Stimulated activated CD4-positive, alpha-beta T cell treated with anti-CD3 and anti-CD28 coated beads, Interleukin-12 subunit alpha, Interleukin-12 subunit beta, amount 100 ng/mL, for 48 hours (primary cell): ENCODE data around the gene GPC6.

ENCODE experiments used
- DNase-seq, 3 donors: peaks; one replicate each; pipeline ENCODE4 v3.0.0-alpha.2; 2020; ENCODE audit warnings: low read depth in 2 of 3, low spot score in 1 of 3

Gene GPC6

DNA sequence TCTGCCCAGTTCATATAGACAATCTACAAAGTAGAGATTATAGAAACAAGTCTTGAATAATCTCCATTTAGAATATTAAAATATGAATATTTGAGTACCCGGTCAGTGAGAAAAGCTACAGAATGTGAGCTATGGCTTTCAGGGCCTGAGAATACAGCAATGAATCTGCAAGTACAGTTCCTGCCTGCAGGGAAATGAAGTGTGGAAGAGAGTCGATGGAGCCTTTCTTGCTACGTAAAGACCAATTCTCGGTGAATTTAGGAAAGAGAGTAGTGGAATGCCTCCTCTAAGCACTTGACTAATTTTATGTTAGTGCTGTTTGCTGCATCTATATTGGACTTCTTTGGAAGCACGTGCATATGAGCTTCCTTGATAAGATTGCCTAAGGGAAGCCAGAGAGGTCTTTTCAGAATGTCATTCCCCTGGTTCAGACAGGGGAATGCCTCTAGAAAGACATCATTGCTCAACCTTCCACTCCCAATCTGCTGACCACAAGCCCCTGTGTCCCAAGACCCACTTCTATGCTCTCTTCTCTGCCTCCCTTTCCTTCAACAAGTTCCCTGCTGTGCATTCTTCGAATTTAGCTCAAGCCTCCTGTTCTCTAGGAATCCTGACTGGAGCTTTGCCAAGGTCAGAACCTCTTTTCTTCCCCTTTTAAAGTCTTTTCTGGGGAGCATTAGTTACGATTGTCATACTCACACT, 41.9 kb downstream of the GPC6 start:
- no peak for DNase-seq

DNA sequence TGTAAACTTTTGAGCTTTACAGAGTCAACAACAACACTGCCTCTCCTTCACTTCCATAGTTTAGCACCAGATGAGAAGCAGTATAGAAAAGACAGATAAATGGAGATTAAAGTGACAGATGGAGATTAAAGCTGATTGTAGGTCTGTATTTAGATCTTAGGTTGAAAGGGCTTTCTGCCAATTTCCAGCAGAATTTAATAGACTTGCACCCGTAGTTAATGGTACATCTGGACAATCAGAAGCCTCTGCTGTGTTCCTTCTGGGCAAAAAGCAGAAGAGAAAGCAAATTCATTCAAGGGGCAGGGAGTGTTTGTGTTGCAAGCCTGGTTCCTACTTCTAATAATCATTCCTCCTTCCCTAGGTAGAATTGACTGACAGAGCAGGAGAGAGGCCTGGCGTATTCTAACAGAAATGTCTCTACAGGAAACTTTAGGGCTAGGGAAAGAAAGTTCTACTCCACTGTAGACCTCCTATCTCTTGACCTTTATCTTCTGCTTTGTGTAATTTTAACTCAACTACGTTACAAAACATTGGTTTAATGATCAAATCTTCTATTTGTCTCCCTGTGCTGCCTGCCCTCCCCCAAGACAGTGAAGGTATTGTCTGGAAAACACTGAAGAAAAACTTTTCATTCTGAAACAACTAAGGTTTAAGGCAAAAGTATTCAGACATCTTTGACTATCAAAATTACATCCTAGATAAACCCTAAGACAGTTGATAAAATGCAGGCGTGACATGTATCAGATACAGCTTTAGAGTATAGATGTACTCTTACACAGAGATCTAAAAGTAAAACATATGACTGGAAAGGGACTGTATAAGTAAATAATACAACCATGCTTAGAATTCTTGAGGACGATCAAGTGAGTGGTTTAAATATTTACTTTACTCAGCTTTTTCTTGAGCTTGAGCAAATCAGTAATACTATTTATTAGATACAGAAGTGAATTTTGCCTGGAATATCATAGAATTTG, 44.4 kb downstream of the GPC6 start:
- no peak for DNase-seq

DNA sequence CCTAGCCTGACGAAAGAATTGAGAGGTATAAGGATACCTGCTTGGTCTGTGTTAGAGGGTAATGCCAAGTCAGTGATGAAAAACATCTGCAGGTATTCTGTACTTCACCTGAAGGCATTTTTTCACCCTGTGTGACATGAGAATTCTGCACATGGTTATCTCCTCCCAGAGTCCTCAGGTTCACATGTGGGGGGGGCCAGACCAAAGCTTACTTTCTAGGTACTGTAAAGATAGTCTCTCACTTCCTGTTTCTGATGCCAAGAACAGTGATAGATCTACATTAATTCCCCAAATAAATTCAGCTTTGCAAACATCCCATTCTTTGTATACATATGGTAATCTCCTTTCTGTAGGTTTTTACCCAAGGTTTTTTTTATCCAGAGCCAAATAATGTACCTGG, 53.4 kb downstream of the GPC6 start:
- no peak for DNase-seq

DNA sequence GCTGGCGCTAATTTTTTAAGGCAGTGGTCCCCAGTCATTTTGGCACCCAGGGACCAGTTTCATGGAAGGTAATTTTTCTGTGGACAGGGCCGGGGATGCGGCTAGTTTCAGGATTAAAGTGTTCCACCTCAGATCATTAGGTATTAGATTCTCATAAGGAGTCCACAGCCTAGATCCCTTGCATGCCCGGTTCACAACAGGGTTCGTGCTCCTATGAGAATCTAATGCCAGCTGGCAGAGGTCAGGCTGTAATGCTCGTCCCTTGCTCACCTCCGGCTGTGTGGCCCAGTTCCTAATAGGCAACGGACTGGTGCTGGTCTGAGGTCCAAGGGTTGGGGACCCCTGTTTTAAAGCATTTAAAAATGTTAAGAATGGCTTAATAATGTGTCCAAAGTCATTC, 54.1 kb downstream of the GPC6 start:
- DNase-seq = no peak

DNA sequence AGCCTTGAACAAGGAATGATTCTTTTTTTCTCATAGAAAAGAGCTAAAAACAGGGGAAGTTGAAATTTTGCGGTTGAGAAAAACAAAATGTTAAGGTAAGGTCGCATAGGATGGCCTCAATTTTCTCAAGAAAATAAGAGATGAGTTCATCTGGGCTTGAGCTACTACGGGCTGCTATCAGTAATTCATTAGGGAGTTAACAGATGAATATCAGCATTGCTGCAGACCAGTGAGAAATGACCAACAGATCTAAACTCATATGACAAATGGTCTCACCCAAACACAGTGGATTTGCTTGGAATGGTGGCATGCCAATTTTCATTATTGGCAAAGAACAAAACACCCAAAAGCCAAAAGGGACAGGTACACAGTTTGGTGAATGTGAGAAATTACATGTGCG, 56.6 kb downstream of the GPC6 start:
- DNase-seq = no peak

DNA sequence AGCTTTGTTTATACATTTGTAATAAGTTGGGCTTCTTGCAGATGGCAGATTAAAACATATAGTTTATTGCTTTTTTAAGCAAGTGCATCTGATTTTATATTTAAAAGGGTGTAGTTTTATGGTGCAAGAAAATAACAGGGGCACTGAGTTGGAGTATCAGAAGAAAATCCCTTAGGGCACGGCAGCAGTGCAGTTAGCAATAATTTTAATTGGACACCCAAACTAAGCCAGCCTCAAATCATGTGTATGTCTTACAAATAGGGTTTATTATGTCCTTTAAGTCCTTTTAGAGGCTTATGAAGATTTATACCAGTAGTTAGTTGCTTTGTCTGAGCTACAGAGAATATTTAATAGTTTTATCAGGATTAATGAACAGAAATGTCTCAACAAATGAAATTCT, 57.5 kb downstream of the GPC6 start:
- no peak for DNase-seq

DNA sequence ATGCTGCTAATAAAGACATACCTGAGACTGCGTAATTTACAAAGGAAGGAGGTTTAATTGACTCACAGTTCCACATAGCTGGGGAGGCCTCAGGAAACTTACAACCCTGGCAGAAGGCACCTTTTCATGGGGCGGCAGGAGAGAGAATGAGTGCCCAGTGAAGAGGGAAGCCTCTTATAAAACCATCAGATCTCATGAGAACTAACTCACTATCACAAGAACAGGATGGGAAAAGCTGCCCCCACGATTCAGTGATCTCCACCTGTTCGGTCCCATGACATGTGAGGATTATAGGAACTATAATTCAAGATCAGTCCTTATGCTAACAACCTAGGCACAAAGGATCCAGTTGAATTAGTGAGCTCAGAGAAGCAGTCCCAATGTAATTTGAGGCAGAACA, 59.4 kb downstream of the GPC6 start:
- no peak for DNase-seq

DNA sequence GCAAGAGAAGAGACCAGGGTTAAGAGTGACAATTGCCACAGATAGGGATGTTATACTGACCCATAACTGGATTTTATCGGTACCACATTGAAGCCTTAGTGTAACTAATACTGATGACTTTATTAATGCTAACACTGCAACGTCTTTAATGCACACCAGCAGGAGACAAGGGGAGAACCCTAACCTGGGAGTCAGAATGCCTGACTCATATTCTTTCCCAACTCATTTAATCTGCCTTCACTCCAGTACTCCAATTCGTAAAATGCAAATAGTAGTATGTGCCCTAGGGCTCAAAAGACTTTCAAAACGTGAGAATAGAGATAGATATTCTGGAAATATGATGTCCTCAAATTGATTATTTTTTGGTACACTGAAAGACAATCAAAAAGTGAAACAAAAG, 62.4 kb downstream of the GPC6 start:
- no peak for DNase-seq

DNA sequence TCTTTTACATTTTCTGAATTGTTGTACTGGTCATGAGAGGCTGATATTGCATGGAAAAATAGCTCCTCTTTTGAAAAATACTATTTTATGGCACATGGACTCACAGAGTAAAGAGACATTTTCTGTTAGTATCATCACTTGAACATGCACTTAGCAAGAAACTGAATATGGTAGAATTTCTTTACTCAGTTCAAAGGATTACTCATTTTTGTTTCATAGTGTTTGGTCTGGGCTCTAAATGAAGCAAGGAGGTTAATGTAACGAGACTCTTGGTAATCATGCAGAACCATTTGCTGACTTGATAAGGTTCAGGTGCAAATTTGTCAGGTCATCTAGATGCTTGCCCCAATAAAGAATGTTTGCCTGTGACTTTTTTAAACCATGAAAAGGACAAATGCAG, 63.2 kb downstream of the GPC6 start:
- no peak for DNase-seq

DNA sequence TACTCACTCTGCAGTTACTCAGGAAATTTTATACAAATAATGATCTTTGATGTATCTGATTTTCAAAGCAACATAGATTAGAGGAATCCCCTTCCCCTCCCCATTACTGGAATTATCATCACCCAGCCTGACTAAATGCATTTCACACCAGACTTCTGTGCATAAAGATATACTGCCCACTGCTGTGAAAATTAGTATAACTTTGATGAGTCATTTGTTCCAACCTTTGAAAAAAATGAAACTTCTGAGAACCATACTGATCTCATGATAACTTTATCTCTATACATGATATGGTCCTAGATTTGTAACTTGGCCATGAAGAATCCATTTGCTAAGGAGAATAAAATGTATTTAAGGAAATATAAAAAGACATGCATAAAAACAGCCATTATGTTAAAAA, 63.9 kb downstream of the GPC6 start:
- DNase-seq = no peak

DNA sequence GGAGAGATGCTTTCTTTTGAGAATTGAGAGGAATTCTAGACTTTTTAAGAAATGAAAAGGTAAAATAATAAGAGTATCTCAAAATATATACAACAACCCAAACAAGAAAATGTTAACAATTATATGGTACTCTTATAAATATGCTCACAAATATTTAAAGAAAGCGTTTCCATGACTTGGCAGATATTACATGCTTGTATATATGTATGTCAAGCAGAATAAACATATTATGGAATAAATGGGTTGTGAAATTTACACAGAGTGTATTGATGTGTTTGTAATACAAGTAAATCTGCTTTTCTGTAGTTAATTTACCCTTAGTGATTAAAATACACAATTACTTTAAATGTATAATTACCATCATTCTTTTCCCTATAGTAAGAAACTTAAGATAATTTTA, 65.8 kb downstream of the GPC6 start:
- no peak for DNase-seq

DNA sequence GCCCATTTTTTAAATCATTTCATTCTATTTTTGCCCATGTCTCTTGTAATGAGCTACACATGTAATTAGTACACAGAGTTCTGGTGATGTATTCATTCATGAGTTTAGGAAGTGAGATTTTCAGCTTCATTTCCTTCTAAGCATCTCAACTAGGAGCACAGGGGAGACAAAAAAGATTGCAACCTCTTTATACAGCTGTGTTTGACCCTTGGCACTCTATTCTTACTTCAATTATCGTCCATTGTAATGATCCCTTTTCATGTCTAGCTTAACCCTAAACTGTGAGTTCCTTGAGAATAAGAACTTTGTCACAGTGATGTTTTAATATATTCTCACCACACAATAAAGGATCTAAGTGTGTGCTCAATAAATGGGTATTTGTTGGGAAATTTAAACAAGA, 67.1 kb downstream of the GPC6 start:
- no peak for DNase-seq

DNA sequence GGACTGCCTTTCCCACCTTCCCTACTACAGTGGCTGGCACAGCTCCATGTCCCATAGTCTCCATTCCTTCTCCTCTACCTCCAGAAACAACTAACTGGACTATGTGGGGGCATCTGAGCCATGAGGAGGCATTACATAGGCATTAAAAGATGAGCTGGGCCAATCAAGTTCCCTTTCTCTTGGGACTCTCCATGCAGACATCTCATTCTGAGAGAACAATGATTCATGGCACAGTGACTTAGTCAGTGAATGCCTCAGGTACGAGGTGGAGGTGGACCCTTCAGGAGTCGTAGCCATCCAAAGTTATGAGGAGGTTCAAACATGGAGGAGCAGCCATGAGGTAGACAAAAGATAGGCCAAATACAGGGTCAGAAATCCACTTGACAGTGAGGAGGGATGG, 70.0 kb downstream of the GPC6 start:
- DNase-seq = no peak

DNA sequence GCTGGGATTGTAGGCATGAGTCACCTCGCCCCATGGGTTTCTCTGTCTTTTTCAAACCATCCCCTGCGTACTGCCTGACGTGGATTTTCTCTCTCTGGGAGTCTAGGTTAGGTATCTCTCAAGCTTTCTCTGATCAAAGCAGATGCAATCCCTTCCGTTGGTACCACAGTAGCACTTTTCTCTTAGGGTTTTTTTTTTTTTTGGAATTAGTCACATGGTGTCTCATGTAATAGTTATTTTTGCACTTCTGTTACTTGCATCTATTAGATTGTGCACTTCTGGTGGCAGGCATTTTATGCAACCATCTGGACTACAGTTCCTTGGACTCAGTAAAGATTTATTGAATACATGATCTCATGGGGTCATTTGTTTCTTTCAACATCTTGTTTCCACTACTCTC, 72.1 kb downstream of the GPC6 start:
- DNase-seq = no peak

DNA sequence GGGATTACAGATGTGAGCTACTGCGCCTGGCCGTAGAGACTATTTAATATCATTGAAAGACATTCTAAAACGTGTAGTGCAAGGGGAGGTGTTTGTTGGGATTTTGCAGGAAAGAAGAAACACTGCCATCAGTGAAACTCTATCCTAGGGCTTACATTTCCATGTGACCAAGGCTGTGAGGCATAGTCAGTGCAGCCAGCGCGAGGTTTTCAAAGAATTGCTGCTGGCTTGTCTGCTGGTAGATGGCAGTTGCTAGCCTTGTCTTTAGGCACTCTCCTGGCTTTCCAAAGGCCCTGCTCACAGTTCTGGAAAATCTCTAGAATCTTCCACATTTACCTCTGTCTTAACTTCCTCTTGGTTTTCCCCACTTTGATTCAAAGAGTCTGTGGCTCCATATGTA, 77.5 kb downstream of the GPC6 start:
- DNase-seq = no peak

DNA sequence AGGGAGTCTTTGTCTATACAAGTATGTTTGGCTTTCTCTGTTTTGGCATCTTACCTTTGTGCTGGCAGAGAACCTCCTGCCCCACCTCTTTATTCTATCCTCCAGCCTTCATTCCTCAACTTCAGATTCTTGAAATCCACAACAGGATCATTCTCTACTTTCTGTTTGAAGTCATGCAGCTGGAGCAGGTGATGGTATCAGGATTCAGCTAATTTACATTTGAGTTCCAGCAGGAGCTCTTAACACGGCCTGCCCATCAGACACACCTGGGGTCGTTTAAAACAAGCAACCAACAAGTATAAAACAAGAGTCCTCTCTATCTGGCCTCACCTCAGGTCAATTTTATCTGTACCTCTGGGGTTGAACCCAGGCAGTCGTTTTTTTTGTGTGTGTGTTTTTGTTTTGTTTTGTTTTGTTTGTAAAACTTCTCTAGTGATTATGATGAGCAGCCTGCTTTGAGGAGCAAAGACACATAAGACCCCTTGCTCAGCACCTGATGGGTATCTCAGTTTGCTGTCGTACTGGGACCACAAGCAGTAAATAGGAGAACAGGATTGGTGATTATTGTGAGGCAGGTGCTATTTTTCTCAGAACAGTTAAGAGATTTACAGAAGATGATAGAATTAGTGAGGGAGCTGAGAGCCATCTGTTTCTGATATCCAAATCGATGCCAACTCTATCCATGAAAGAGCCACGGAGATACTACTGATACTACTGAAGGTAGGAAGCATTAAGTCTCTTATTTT, 78.4 kb downstream of the GPC6 start:
- DNase-seq = no peak

DNA sequence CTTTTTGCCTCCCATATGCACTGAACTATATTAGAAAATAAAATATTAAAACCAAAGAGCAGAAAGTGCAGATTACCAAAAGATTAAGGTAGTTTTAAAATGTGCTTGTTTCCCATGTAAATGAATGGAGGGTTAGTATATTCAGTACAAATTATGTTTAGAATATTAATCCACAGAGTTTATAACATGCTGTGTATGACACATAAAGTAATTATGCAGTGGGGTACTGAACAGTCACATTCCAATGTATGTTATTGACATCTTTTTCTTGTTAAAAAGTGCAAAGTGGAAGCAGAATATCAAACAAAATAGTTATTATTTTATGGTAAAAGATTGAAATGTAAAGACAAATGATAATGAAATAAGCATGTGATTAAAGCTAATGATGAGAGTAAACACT, 79.3 kb downstream of the GPC6 start:
- DNase-seq = no peak

DNA sequence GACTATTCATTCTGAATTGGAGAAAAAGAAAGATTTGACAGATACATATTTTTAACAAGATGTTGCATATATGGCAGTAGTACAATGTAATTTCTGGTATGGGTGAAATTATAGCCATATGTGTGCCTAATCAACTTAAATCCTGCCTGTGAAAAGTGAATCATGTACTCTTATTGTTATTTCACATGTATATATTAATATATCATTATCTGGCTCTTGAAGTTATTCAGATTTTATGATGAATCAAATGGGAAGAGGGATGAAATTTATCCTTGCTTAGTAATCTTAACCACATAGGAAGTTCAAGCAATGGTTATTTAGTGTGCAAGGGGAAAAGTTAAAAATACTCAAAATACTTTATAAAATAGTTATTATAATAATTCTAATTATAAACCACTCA, 80.5 kb downstream of the GPC6 start:
- DNase-seq = no peak

DNA sequence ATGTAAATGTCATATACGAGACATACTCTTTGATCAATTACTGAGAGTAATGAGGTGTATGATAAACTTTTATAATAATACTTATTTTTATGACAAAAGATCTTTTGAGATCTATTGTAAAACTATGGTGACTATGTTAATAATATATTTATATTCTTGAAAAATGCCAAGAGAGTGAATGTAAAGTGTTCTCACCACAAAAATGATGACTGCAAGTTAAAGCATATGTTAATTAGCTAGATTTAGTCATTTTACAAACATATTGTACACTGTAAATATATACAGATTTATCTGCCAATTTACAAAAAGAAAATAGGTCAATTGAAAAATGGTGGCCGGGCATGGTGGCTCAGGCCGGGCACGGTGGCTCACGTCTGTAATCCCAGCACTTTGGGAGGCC, 81.0 kb downstream of the GPC6 start:
- DNase-seq = no peak

DNA sequence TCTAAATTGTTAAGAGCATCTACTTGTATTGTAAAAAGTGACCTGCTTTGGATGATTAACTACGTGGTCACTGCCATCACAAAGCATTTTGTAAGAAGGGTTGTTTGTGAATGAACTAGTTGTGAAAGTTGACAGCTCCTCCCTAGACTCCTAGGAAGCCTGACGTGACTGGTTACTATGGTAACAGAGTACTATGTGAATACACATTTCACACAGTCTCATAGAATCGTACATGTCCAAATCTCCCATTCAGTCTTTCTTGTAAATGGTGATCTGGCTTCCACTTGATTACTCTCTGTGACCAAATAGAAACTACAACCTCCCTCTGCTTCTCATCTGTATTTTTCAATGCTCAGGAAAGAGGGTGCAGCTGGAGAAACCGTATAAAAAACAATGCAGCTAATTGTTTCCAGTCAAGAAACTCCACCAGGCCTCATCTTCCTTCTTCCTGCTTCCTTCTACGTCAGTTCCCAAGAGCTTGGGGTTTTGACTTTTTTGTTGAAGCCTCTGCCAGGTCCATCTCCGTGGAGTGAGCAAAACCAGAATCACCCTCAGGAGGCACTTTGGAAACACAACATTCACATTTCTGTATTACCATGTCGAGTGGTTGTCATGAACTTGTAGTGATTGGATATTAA, 83.4 kb downstream of the GPC6 start:
- no peak for DNase-seq

DNA sequence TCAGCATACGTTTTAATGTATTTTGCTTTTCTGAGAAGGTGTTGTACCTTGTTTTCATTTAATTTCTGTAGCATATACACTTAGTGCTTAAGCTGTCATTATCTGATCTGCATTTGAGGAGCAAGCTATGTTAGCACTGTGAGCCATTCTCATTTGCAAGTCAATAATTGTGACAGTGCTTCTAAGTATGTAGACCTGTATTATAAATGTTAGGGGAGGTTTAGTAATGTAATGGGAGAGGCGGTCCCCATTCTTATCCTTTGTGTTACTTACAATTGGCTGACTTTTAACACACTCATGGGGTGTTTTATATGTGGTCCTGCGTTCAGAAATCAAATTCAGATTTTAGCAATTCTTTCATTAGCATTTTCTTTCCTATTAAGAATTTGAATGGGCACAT, 90.2 kb downstream of the GPC6 start:
- DNase-seq = no peak
